HG02588 (cell line): ENCODE results near the gene CDADC1.

Experiments used
- ATAC-seq: cut with Tn5 transposase; IDR thresholded peaks from one replicate; pipeline ENCODE4 v1.9.1; 2021; ENCODE audit warnings: mild to moderate bottlenecking, moderate library complexity; ENCODE audit not compliant: unreplicated experiment

The CDADC1 gene

DNA sequence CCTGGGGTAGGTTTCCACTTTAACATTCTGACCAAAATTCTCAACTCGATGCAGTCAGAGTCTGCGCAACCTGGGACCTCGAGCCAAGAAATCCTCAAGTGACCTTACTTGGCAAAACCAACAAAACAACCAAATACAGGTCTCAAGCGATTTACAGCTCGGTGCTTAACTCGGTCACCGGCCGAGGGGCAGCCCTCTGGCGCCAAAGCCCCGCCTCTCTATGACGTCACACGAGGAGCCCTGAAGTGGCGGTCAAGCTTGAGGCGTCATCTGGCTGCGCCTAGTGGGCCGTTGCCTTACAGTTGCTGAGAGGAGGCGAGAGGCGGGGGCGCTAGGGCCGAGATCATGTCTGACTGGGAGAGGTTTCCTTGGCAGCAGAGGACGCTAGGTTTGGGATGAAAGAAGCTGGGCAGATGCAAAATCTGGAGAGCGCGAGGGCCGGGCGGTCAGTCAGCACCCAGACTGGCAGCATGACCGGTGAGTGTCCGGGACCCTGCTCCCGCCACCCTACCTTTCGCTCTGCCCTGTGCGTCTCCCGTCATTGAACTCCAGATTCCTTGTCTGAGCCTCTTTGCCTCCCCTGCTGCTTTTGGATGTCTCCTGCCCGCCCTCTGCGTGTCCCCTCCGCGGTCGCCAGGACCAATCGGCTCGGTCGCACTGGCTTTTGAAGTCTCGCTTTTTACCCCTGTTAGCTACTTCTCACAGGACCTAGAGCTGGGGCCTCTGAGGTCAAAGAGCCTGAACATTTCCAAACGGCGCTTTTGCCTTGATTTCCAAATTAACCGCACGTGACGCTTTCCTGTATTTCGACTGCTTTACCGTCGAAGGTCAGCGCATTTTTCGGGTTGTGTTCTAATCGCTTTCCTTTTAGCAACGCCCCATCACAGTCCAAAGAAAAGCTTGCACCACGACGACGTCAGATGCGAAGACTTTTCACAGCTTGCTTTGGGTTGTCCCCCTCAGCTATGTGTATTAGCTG lies at the start of gene CDADC1:
Gene CDADC1 (plus strand): TSS at position 283 of the 979 bp plus-strand sequence. CDS start 113 bp downstream, at position 396.
- peak; percentile 96 for ATAC-seq

DNA sequence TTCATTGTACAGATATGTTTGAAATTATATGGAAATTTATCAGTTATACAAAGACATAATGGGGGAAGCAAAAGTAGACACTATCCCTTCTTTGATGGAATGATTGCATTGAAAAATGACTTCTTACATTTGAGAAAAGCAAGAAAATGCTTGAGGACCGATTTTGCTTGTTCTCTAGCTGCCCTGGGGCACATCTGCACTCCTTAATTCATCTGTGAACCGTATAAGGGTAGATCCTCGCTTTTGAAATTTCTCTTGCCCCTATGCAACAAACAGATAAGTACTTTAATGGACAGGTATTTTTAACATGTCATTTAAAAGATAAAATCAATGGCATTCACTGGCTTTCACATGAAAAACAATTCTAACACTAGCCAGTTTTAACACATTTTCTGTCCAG lies 41.1 kb upstream of the CDADC1 start:
- ATAC-seq: no peak

GRCh38 chr13:49208619-49209018 lies 39.1 kb upstream of the CDADC1 start:
- ATAC-seq: no peak

GRCh38 chr13:49210114-49210513 lies 37.6 kb upstream of the CDADC1 start:
- no peak for ATAC-seq

- ATAC-seq: no peak
Observed at GRCh38 chr13:49210669-49211068, 37.1 kb upstream of the CDADC1 start.

DNA sequence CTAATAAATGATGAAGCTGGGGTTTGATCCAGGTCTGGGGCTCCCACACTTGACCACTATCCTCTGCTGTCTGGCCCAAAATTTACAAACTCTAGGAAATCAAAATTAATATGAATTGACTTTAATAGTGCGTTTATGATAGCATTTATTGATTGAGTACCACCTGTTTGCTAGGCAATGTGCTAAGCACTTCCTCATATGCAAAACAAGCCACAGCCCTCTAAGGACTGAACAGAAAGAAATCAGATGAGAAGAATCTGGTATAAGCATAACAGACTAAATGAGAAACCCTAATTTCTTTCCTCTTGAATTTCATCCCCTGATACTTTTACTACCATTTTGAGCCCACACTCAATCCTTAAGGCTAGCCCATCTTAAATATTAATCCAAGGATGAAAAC lies 34.2 kb upstream of the CDADC1 start:
- ATAC-seq: no peak

DNA sequence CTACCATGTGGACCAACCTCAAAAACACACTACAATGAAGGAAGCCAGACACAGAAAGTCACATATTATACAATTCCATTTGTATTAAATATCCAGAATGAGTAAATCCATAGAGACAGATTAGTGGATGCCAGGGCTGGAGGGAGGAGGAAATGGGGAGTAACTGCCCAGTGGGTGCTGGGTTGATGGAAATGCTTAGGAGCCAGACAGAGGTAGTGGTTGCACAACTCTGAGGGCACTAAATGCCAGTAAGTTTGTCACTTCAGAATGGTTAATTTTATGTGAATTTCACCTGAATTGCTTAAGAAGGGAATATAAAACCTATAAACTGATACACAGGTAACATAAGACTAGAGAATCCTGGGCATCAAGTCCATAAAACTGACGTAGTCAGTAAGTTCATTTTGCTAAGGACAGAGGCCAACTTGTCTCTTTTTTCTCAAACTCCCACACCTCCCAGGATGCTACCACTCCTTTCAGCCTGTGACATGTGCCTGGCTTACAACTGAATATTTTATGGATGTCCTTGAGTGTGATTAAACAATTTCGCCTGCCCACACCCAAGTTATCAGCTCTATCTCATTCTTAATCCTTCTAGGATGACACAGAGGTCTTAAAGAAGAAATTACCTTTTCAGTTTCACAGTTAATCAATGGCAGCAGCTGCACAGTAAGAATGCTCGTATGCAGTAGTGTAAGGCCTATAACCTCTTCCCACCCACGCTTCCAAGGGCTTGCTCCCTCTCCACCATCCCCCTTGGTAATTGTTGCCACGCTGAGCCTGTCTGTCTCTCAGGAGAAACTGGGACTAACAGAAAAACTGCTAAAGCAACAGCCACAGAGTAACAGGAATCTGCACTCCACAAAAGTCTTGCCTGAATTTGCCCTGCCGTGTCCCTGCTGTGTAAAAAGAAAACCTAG lies 33.5 kb upstream of the CDADC1 start:
- ATAC-seq: no peak

GRCh38 chr13:49214917-49215376 lies 32.8 kb upstream of the CDADC1 start:
- no peak for ATAC-seq

DNA sequence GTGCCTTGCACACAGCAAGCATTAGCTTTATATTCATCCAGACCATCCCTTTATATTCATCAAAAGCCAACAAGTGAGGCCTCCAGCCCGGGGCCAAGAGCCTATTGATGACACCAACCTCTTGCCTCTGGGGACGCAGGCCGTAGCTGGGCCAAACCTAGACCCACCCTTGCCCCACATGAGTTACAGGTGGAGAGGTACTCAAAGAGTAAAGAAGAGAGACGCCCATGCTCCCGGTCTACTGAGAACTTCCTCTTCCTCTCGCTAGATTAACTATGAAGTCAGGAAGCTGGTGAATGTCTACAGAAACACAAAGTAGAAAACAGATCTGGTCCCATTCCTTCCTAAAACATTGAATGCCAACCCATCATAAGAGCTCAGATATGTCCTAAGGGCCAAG lies 31.4 kb upstream of the CDADC1 start:
- ATAC-seq: no peak

DNA sequence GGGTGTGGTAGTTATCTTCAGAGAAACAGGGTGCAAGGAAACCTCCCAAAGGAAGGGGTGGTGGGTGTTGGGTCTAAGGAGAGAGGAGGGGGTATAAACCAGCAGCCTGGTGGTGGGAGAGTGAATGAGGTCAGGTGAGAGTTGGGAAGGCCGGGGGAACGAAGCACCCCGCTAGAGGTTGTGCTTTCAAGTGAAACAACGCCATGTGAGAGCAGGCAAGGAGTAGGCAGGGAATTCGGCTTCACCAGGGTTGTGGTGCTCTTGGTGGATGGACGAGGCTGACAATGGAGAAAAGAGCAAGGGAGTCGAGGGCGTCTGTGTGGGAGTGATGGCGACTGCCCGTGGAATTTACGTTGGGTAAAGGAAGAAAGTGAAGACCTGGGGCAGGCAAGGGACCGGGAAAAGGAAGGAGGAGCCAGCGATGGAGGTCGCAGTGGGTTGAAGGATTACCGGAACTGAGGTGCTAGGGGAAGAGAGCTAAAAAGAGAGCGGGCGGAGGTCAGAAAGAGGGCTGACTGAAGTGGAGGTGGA lies 29.7 kb upstream of the CDADC1 start:
- ATAC-seq: no peak

DNA sequence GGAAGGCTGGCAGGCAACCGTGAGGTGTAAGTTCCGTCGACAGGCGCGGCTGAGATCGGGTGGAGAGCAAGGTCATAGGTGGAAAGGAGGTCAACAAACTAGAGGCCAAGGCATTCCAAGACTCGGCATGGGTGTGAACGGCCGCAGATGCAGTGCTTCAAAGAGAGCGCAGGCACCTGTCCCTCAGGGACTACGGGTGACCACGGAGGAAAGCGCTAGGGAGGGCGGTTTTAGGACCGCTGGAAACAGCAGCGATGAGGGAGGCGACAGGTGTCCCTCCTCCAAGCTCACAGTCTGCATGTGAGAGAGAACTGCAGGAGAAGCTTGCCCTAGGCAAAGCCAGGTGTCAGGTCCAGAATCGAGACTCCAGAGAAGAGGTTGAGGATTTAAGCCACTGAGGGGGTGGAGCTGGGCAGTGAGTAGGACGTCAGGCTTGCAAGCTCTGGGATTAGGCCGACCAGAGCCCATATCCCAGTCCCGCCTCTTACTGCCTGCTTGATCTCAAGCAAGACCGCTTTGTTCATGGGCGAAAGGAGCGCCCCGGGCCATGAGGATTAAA lies 29.2 kb upstream of the CDADC1 start:
- no peak for ATAC-seq

GRCh38 chr13:49219647-49220035 lies 28.1 kb upstream of the CDADC1 start:
- ATAC-seq: no peak

DNA sequence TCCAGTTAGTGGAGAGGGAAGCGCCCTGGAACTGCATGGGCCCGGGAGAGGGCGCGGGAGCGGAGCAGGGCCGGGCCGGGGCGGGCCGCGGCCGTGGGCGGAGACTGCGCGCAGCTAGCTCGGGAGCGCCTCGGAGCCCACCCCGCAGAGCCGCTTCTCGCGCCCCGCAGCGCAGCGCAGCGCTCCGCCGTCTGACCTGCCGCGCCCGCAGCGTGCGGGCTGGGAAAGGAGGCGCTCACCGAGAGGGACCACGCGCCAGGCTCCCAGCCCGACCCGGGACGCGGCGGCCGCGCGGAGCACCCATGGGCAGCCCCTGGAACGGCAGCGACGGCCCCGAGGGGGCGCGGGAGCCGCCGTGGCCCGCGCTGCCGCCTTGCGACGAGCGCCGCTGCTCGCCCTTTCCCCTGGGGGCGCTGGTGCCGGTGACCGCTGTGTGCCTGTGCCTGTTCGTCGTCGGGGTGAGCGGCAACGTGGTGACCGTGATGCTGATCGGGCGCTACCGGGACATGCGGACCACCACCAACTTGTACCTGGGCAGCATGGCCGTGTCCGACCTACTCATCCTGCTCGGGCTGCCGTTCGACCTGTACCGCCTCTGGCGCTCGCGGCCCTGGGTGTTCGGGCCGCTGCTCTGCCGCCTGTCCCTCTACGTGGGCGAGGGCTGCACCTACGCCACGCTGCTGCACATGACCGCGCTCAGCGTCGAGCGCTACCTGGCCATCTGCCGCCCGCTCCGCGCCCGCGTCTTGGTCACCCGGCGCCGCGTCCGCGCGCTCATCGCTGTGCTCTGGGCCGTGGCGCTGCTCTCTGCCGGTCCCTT lies 27.5 kb upstream of the CDADC1 start, which contains the start of gene MLNR:
Gene MLNR (plus strand): TSS at position 303 of the 820 bp plus-strand sequence. CDS start 0 bp downstream, at position 303.
- ATAC-seq: no peak

- ATAC-seq: no peak
Observed at GRCh38 chr13:49220856-49221589, 26.7 kb upstream of the CDADC1 start.

GRCh38 chr13:49221590-49221965 lies 26.1 kb upstream of the CDADC1 start:
- ATAC-seq: no peak

DNA sequence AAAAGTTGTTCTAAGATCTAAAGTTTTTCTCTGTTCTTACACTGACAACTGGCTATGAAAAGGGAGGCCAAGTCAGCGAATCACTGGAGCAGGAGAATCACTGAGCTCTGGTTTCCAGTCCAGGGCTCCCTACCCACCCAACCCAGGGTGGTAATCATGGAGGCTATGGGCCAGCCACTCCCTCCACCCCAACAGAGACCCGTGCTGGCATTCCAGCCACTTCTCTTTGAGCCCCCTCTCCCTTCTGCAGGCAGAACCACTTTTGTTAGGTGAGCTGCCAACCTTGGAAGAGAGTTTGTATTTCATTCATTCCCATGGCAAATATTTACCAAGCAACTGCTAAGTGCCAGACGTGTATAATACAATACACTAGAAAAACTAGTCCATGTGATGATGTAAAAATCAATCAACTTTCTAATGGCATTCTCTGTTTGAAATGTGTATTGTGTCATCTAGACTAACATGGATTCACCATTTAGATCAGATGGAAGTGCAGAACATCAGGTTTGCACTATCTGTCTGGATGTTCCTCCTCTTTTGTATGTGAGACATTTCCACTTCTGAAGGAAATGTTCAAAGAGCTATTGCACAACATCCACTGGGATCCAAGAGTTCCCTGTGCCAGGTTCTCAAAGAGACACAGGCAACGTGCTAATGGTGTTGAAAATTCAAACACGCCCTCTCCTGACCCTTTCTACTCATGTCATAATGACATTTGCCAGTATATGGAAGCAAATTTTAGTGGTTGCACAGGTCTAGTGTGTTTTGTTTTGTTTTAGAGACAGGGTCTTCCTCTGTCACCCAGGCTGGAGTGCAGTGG lies 22.3 kb upstream of the CDADC1 start:
- ATAC-seq: no peak

DNA sequence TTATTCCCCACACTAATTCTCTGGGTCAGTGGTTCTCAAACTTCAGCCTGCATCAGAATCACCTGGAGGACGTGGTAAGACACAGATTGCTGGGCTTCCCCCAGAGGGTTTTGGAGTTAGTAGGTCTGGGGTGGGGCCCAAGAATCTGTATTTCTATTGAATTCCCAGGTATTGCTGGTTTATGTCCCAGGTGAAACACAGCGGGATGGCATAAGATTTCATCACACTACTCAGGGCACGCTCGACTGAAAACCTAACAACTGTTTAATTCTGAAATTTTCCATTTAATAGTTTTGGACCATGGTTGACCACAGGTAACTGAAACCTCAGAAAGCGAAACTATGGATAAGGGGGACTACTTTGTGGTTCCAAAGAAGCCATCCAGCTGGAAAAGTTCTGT lies 21.1 kb upstream of the CDADC1 start:
- ATAC-seq: no peak

DNA sequence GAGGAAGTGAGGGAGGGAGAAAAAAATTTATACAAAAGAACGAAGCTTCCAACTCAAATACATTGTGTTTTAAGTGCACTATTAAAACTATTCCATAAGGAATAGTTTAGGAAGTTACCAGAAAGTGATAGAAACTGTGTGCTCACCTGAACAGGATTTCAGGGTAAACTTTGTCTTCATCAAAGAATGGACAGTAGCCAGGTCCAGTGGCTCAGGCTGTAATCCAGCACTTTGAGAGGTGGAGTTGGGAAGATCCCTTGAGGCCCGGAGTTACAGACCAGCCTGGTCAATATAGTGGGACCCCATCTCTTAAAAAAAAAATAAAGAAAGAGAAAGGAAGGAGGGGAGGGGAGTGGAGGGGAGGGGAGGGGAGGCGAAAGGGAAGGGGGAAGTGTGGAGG lies 13.0 kb upstream of the CDADC1 start:
- ATAC-seq: no peak
